ENCODE data around the gene NTM.

- TF ChIP-seq CTCF (IDR thresholded peaks at IDR 0.05) (peak; percentile 70), ZFX (IDR thresholded peaks at IDR 0.05; ENCODE audit: borderline replicate concordance) (no peak)
Measured at GRCh38 chr11:131408025-131408640, 37.7 kb downstream of the NTM start.
